Measurements from ENCODE around the gene ANKRD62. TPM values are rescaled to one million over a fixed set of nuclear protein-coding genes. Genes with fewer than 3 reads are reported as not detected.
A peak's percentile ranks its signal among the peaks of the same experiment; 100 is the strongest.
"Not testable (repeated sequence)": the region's sequence is repeated elsewhere in the genome, so short reads cannot be mapped to it uniquely, and the experiment has no call there.

ANKRD62 gene
- total and polyA plus RNA-seq, 11 donors, result not detected

DNA sequence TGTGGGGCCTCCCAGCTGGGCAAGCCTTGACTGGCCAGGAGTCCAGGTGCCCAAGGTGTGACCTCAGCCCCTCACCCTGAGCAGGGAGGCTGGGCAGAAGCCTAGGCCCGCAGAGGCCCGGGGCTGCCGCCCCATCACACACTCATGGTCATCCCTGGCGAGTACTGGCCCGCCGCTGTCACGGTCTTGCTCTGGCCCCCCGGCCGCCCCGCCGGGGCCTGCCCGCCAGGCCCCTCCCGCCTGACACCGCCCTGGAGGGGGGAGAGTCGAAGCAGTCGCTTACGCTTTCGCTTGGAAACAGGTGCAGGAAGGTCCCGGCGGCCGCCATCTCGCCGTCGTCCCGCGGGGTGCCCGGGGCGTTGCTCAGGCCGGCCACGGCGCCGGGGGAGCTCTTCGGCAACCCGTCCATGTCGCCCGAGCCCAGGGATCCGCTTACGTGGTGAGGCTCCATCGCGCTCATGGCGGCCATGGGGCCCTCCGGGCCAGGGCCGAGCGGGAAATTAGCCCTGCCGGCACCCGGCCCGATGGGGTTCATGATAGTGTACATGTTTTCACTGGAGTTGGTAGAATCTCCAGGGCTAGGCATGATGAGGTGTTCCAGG is 26.6 kb upstream of the ANKRD62 start:
- DNase-seq, result no peak
- H3K27ac ChIP-seq, result no peak overlapping the region
- H3K4me1 ChIP-seq, result no peaks in the 10 kb centered on the region
- no peaks in the 10 kb centered on the region for H3K27me3 ChIP-seq
- intact Hi-C loops (cut with DNase I), result loop anchor here in 1 of 10 donors (5.0 kb wide), 1 partner anchor 170 kb away; no protein-coding TSS in a partner anchor
- H3K36me3 ChIP-seq, result no peaks in the 10 kb centered on the region
- TF ChIP-seq CTCF (IDR thresholded peaks at IDR 0.05) (no peak), POLR2A (IDR thresholded peaks at IDR 0.05) (no peak)
- no peak overlapping the region for H3K4me3 ChIP-seq
- WGBS, 4 donors, result 95 to 97% (median 97%) methylated on average over 13 to 47 of the region's 47 CpGs
- peak in 1 of 4 donors; percentile 13 for ATAC-seq
- H3K9me3 ChIP-seq, result no peaks in the 10 kb centered on the region

- Histone ChIP-seq H3K4me1 (no peaks in the 10 kb centered on the region), H3K4me3 (no peak overlapping the region), H3K36me3 (no peaks in the 10 kb centered on the region), H3K27me3 (no peaks in the 10 kb centered on the region), H3K9me3 (no peaks in the 10 kb centered on the region), H3K27ac (no peak overlapping the region)
- DNase-seq, result no peak
- intact Hi-C loops (cut with DNase I), result loop anchor here in 1 of 10 donors (5.0 kb wide), 1 partner anchor 170 kb away; no protein-coding TSS in a partner anchor
- TF ChIP-seq POLR2A (IDR thresholded peaks at IDR 0.05), result no peak
- WGBS, 4 donors, result 95 to 100% (median 97%) methylated on average over 1 to 26 of the region's 26 CpGs
- peak in 1 of 4 donors; percentile 40 for ATAC-seq
These were observed 26.0 kb upstream of the ANKRD62 start for GRCh38 chr18:12067671-12068070.

DNA sequence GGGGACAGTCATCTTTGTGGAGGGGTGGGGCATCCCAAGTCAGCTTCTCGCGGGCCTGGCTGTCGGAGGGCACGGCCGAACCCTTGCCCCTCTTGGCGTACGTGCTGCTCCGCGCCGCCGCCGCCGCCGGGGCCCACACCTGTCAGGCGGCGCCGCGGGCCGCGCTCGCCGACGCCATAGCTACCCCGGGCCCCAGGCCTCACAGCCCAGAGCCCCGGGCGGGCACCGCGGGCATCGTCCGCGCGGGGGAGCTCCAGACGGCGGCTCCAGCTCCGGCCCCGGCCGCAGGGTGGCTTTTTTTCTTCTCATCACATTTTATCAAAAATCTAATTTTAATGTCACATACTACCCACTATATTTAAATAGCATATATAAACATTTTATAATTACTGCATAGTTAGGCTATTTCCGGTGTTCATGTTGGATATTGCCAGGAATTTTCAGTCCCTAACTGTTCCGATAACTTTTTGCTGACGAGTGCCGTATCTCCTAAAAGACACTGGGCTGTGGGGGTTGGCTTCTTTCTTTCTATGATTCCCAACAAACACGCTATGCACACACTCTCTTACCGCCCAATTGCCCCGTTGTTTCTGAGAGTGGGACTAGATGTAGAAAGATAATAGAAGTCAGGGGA is 25.2 kb upstream of the ANKRD62 start:
- ATAC-seq (peak in 2 of 4 donors; percentile 36 to 41), DNase-seq (peak in 1 of 5 donors; percentile 39)
- 60 to 77% (median 75%) methylated on average over 33 to 44 of the region's 44 CpGs for WGBS, 4 donors
- H3K27me3 ChIP-seq, H3K4me1 ChIP-seq, H3K27ac ChIP-seq, H3K36me3 ChIP-seq, H3K9me3 ChIP-seq: not testable (repeated sequence)
- H3K4me3 ChIP-seq, result peak overlapping the region in 6 of 12 donors; percentile 6 to 33 (median 18)
- intact Hi-C loops (cut with DNase I), result loop anchor here in 1 of 10 donors (5.0 kb wide), 1 partner anchor 169 kb away; no protein-coding TSS in a partner anchor
- TF ChIP-seq CTCF (IDR thresholded peaks at IDR 0.05), result peak in 7 of 12 donors; percentile 13 to 34 (median 27)

DNA sequence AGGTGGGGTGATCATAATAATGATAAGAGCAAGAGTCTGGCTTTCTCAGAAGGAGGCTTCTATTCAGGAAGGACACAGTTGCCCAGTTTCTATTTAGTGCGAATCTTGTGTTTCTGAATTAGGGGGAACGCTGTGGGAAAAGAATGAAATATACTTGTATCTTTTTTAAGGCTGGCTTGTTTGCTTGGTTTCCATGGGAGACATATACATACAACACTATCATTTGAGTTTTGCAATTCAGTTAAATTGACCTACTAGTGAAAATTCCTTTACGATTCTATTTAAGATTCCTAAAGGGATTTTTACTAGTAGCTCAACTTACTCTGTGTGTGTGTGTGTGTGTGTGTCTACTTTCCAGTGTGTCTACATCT is 24.7 kb upstream of the ANKRD62 start:
- Histone ChIP-seq H3K27me3 (no peaks in the 10 kb centered on the region), H3K4me1 (no peaks in the 10 kb centered on the region), H3K9me3 (no peaks in the 10 kb centered on the region), H3K27ac (no peak overlapping the region), H3K4me3 (peak overlapping the region in 4 of 12 donors; percentile 15 to 33 (median 23)), H3K36me3 (no peaks in the 10 kb centered on the region)
- TF ChIP-seq CTCF (IDR thresholded peaks at IDR 0.05) (no peak), POLR2A (IDR thresholded peaks at IDR 0.05) (no peak)
- no peak for ATAC-seq
- no peak for DNase-seq
- intact Hi-C loops (cut with DNase I), result loop anchor here in 1 of 10 donors (5.0 kb wide), 1 partner anchor 168 kb away; no protein-coding TSS in a partner anchor
- WGBS, 4 donors, result 67 to 84% (median 70%) methylated on average over 3 of the region's 3 CpGs

GRCh38 chr18:12071066-12071465 is 22.6 kb upstream of the ANKRD62 start:
- H3K4me3 ChIP-seq; intact Hi-C loops (cut with DNase I); ATAC-seq; H3K9me3 ChIP-seq; H3K4me1 ChIP-seq; DNase-seq; H3K27me3 ChIP-seq; H3K36me3 ChIP-seq; H3K27ac ChIP-seq: not testable (repeated sequence)
- WGBS, 4 donors, result 64 to 78% (median 75%) methylated on average over 1 of the region's 1 CpG

Measured in heart left ventricle (tissue), 16 donors.